Activated naive CD4-positive, alpha-beta T cell treated with anti-CD3 and anti-CD28 coated beads, Interleukin-2, amount 50 U/mL, for 72 hours (primary cell): ENCODE results near the gene CD248. TPM values are rescaled to one million over a fixed set of nuclear protein-coding genes. Genes with fewer than 3 reads are reported as not detected.

Experiments
- ATAC-seq, 2 donors: fragments of 150-1000 bp; cut with Tn5 transposase; 2 replicates each; pipeline ENCODE4 v1.10.0; 2021; ENCODE audit warnings: mild to moderate bottlenecking in 2 of 2, moderate library complexity in 2 of 2
- DNase-seq, 2 donors: peaks; one replicate each; pipeline ENCODE4 v3.0.0; 2021 to 2022; ENCODE audit warnings: low spot score in 2 of 2
- H3K27ac Mint-ChIP-seq, 2 donors: one replicate each; pipeline ENCODE4 v1.8.0; 2022; ENCODE audit warnings: mild to moderate bottlenecking in 2 of 2, mixed read lengths in 2 of 2
- H3K36me3 Mint-ChIP-seq, 2 donors: one replicate each; pipeline ENCODE4 v1.8.0; 2022; ENCODE audit warnings: mixed read lengths in 2 of 2
- H3K9me3 Mint-ChIP-seq, 2 donors: one replicate each; pipeline ENCODE4 v1.8.0; 2022; ENCODE audit warnings: mixed read lengths in 2 of 2
- total RNA-seq, 2 donors: library from RNA; stranded (reverse); gene quantifications; one replicate each; pipeline ENCODE4 v1.2.3, GENCODE V29; 2022

CD248 gene
- total RNA-seq, 2 donors from 2014 or later, result 0.31 to 0.36 TPM

- Mint-ChIP-seq H3K27ac (peak overlapping the region in 1 of 2 donors; percentile 30), H3K36me3 (peaks cover 8 to 16% of the 10 kb centered on the region in 2 donors)
- ATAC-seq, result no peak
These were observed 51.1 kb downstream of the CD248 start for GRCh38 chr11:66265531-66266377.

GRCh38 chr11:66264914-66265313 lies 51.9 kb downstream of the CD248 start:
- Mint-ChIP-seq H3K27ac (peak overlapping the region in 1 of 2 donors; percentile 30), H3K36me3 (peaks cover 12 to 18% of the 10 kb centered on the region in 2 donors), H3K9me3 (no peaks in the 10 kb centered on the region)
- ATAC-seq, result no peak
- DNase-seq, result peak in 1 of 2 donors; percentile 63

More at GRCh38 chr11:66265531-66266377, 51.1 kb downstream of the CD248 start:
- H3K9me3 Mint-ChIP-seq, result no peaks in the 10 kb centered on the region
- DNase-seq, result no peak

Other genes with a start within 250 kb of the CD248 start
- gene PACS1, start 246.8 kb downstream of the CD248 start, total RNA-seq, result 100 to 1,000 TPM; 124 TPM
- 10 to 100 TPM; 26.0 to 69.7 TPM for gene KLC2, start 59.3 kb downstream of the CD248 start, total RNA-seq
- gene RAB1B, start 48.4 kb downstream of the CD248 start, total RNA-seq, result 100 to 1,000 TPM; 138 to 153 TPM
- gene CNIH2, start 38.9 kb downstream of the CD248 start, total RNA-seq, result 1 to 10 TPM; 1.7 to 4.5 TPM
- gene YIF1A, start 27.9 kb downstream of the CD248 start, total RNA-seq, result 10 to 100 TPM; 45.9 to 55.4 TPM
- not detected for gene TMEM151A, start 25.1 kb downstream of the CD248 start, total RNA-seq
- 1 to 10 TPM; 2.6 to 4.9 TPM for gene RIN1, start 19.4 kb upstream of the CD248 start, total RNA-seq
- 10 to 100 TPM; 32.1 to 33.5 TPM for gene BRMS1, start 28.1 kb upstream of the CD248 start, total RNA-seq
- gene B4GAT1, start 30.6 kb upstream of the CD248 start, total RNA-seq, result 1 to 10 TPM; 6.5 to 8.9 TPM
- 10 to 100 TPM in 1 of 2 donors, 1 to 10 TPM in 1; 6.1 to 10.5 TPM for gene SLC29A2, start 54.7 kb upstream of the CD248 start, total RNA-seq
- gene NPAS4, start 104.0 kb upstream of the CD248 start, total RNA-seq, result under 1 TPM; 0.09 to 0.47 TPM
- 100 to 1,000 TPM in 1 of 2 donors, 10 to 100 TPM in 1; 81.9 to 131 TPM for gene MRPL11, start 121.8 kb upstream of the CD248 start, total RNA-seq
- 1 to 10 TPM; 4.2 to 8.5 TPM for gene PELI3, start 149.9 kb upstream of the CD248 start, total RNA-seq
- 10 to 100 TPM; 60.4 to 96.4 TPM for gene DPP3, start 163.4 kb upstream of the CD248 start, total RNA-seq
- gene BBS1, start 193.6 kb upstream of the CD248 start, total RNA-seq, result 10 to 100 TPM in 1 of 2 donors, 1 to 10 TPM in 1; 9.1 to 17.5 TPM
- 10 to 100 TPM; 14.0 to 15.4 TPM for gene ZDHHC24, start 229.0 kb upstream of the CD248 start, total RNA-seq
- under 1 TPM; 0.31 to 0.57 TPM for gene ACTN3, start 229.9 kb upstream of the CD248 start, total RNA-seq